Measurements from ENCODE around the gene LYVE1.

DNA sequence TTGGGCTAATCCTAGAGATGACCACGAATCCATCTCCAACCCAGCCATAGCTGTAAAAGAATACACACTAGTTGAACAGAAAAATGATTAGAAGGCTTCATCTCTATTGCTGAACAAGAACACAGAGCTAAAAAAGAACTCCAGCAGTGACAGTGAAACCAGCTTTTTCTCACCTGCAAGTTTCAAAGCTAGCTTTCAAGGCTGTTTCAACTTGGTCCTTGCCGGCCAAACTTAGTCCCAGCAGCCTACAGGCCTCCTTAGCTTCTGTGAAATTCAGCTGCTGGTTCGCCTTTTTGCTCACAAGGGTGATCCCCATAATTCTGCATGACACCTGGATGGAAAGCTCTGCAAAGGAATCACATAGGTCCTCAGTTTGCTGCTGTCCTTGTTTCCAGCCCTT is 4.4 kb downstream of the LYVE1 start:
- TF ChIP-seq, protein P1, sequence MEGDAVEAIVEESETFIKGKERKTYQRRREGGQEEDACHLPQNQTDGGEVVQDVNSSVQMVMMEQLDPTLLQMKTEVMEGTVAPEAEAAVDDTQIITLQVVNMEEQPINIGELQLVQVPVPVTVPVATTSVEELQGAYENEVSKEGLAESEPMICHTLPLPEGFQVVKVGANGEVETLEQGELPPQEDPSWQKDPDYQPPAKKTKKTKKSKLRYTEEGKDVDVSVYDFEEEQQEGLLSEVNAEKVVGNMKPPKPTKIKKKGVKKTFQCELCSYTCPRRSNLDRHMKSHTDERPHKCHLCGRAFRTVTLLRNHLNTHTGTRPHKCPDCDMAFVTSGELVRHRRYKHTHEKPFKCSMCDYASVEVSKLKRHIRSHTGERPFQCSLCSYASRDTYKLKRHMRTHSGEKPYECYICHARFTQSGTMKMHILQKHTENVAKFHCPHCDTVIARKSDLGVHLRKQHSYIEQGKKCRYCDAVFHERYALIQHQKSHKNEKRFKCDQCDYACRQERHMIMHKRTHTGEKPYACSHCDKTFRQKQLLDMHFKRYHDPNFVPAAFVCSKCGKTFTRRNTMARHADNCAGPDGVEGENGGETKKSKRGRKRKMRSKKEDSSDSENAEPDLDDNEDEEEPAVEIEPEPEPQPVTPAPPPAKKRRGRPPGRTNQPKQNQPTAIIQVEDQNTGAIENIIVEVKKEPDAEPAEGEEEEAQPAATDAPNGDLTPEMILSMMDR (IDR thresholded peaks at IDR 0.05), result no peak
- TF ChIP-seq POLR2AphosphoS5 (IDR thresholded peaks at IDR 0.05; ENCODE audit: low read depth, low read length) (no peak), TCF7L2 (IDR thresholded peaks at IDR 0.05; ENCODE audit: low read depth, low read length) (no peak)
